Fibroblast of mammary gland (primary cell): ENCODE measurements around the gene SLC9A6.

Experiments used
- DNase-seq: peaks from one replicate; pipeline ENCODE4 v3.0.0-alpha.2; 2010; ENCODE audit warnings: low read depth
- H3K4me3 ChIP-seq: 2 replicates; pipeline ENCODE4 v1.5.1; 2011; ENCODE audit warnings: low read depth, mild to moderate bottlenecking, low read length, moderate library complexity; ENCODE audit not compliant: control insufficient read depth
- CTCF ChIP-seq: conservative IDR thresholded peaks from 2 replicates; pipeline ENCODE4 v1.5.1; 2011; ENCODE audit warnings: low read depth, low read length, inconsistent platforms; ENCODE audit not compliant: control insufficient read depth, insufficient read depth

Gene SLC9A6

GRCh38 chrX:136055651-136056221 is 70.5 kb downstream of the SLC9A6 start:
- peak; percentile 87 for DNase-seq
- H3K4me3 ChIP-seq: no peak overlapping the region
- TF ChIP-seq CTCF: no peak

- TF ChIP-seq CTCF: no peak
- no peak overlapping the region for H3K4me3 ChIP-seq
- DNase-seq: no peak
These were observed 72.3 kb downstream of the SLC9A6 start for GRCh38 chrX:136057567-136057966.

GRCh38 chrX:136059350-136059749 is 74.1 kb downstream of the SLC9A6 start:
- no peak for TF ChIP-seq CTCF
- H3K4me3 ChIP-seq: no peak overlapping the region
- DNase-seq: no peak

- no peak for DNase-seq
- no peak overlapping the region for H3K4me3 ChIP-seq
- no peak for TF ChIP-seq CTCF
These were observed 76.1 kb downstream of the SLC9A6 start for GRCh38 chrX:136061286-136061685.

GRCh38 chrX:136061696-136062095 is 76.5 kb downstream of the SLC9A6 start:
- no peak for TF ChIP-seq CTCF
- no peak overlapping the region for H3K4me3 ChIP-seq
- no peak for DNase-seq

- TF ChIP-seq CTCF: no peak
- no peak overlapping the region for H3K4me3 ChIP-seq
- peak; percentile 37 for DNase-seq
These were observed 78.3 kb downstream of the SLC9A6 start for GRCh38 chrX:136063340-136064079.
